HG03066 (cell line): ENCODE measurements around the gene INHBA.
A peak's percentile ranks its signal among the peaks of the same experiment; 100 is the strongest.

Experiments used
- ATAC-seq: cut with Tn5 transposase; IDR thresholded peaks from one replicate; pipeline ENCODE4 v1.9.1; 2021; ENCODE audit warnings: low read depth; ENCODE audit not compliant: unreplicated experiment

Gene INHBA

DNA sequence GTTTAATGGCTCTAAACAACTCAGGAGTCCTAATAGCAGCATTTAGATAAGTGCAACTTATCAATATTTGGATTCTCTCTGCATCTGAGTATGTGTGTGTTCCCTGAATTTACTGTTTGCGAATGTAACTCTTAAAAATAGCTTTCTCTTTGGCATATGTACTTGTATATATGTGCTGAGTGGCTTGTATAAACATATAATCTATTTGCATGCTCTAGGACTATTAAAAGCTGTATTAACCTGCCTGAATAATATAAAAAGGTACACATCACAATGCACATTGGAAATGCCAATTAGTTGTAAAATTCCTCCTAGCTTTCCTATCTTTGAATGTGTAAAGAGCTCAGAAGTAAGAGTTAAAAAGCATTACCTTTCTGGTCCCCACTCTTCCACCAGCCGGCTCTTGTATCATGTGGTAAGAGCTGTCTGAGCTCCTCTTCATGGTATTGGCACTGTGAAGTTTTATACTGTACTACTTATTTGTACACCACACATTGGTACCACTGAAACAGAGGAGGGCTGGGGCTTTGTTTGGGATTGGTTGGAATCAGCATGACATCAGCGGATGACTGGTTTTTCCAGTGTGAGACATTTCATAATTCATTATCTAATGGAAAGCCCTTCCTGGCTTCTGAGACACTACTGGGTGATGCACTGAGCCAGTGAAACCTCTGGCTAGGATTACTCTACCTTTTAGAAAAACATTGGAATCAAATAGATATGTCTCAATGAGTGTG lies at the start of gene INHBA:
Gene INHBA, minus strand, starts transcription at position 456 of the 737 bp plus-strand sequence. CDS start 2,716 bp downstream, outside the sequence.
- no peak for ATAC-seq

DNA sequence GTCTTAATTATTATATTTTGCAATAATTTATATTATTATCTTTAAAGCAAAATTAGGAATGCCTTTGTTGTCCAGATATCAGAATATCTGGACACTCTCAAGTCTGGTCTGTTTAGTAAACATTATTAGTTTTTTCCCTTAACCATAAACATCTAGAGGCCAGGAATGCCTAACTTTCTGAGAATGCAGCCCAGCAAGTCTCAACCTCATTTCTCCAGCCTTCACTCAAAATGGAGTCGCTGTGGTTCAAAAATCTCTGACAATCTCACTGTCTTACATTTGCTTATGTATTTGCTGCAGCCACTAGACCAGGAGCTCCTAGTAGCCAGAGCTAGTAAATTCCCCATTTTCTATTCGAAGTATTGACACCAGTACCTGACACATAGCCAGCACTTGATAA lies 49.7 kb upstream of the INHBA start:
- no peak for ATAC-seq

DNA sequence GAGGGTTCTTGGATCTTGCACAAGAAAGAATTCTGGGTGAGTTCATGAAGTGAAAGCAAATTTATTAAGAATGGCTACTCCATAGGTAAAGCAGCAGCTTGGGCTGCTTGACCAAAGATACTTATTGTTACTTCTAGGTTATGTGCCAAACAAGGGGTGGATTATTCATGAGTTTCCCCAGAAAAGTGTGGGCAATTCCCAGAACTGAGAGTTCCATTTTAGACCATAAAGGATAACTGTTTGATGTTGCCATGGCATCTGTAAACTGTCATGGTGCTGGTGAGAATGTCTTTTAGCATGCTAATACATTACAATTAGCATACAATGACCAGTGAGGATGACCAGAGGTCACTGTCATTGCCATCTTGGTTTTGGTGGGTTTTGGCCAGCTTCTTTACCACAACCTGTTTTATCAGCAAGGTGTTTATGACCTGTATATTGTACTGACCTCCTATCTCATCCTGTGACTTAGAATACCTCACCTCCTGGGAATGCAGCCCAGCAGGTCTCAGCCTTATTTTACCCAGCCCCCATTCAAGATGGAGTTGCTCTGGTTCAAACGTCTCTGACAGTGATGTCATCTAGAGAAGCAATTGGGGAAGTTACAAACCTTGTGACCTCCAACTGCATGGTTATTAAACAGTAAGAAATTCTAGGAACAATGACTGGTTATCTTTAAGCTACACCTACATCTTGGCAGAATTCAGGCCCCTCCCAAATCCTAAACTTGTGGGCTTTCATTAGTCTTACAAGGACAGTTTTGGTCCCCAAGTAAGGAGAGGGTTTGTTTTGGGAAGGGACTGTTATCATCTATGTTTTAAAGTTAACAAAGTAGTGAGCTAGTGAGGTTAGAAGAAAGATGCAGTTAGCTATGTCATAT lies 48.0 kb upstream of the INHBA start:
- no peak for ATAC-seq

DNA sequence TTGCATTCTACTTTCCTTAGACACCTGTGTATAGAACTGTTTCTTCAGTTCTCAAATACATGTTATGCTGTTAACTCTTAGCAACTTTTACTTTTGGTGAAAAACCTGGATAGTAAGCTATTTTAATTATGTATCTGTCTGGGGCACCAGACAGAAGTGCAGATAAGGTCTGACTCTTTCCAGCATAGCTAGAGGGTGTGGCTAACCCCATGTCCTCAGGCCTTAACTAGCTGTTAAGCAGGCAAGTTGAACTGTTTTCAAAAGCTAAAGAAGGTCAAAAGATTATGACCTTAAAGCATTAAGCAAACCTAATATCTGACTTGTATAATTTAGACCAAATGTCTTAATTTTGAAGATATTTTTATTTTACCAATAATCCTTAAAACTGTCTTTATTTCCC lies 45.1 kb upstream of the INHBA start:
- ATAC-seq = no peak

DNA sequence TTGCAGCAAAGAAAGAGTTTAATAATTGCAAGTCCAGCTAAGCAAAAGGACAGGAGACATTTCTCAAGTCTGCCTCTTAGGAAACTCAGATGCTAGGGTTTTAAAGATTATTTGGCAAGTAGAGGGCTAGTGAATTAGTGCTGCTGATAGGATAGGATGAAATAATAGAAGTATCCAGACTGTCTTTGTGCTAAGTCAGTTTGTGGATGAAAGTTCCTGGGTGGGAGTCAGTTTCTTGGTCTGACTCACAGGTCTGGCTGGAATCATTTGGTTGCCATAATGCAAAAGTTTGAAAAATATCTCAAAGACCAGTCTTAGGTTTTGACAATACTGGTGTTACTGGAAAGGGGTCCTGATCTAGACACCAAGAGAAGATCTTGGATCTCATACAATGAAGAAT lies 42.6 kb upstream of the INHBA start:
- no peak for ATAC-seq

DNA sequence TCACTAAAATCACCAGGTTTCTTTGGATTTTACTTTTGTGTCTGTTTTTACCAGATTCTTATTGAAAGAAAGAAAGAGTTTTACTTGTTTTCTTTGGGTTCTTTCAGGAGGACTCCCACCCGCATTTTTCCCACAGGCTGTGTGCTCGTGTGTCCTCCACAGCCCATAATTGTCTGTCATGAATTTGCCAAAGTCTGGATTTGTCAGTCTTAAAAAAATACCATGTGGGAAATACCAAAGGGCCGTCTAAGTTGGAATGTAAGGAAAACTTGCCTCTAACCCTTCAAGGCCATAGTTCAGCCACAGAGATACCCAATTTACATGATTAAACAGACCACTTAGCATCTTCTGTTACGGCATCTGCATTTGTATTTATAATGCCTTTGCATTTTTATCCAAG lies 41.3 kb upstream of the INHBA start:
- no peak for ATAC-seq

DNA sequence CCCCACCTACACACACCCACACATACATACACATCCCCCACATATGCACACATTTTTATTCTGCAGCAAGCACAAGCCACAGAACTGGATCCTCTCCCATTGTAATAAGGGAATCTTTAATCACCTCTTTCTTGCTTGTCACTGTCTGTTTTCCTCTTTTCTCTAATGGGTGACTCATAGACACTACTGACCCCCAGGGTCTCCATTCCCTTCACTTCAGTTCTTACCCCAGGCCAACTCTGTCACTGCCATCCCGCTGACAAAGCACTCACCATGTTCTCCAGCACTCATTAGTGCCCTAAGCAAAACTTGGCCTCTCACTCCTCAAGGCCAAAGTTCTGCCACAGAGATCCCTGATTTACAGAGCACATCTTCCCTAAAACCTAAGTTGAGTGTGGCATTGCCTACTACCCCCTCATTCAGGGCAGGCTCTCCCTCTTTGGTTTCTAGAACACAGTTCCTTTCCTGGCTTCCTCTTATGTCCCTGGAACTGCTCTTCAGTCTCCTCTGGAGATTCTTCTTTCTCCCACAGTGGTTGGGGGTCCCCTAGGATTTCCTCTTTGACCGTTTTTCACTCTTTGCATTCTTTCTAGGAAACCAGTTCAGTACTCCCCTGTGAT lies 39.6 kb upstream of the INHBA start:
- no peak for ATAC-seq

DNA sequence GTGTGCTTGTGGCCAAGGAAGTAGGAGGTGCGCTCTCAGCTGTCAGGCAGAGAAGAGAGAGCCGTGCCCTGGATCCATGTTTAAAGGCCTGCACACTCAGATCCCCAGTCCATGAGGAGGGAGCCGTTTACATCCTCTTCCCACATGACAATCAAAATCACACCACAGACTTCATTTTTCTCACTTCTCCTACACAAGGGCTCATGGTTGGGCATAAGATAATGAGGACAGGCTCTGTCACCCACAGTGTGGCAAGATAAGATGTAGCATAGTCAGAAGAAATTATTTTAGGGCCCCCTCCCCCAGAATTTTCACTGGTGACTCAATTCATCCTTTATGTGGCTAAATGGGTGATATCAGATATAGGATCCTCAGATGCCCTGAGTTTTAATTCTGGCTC lies 35.9 kb upstream of the INHBA start:
- no peak for ATAC-seq

DNA sequence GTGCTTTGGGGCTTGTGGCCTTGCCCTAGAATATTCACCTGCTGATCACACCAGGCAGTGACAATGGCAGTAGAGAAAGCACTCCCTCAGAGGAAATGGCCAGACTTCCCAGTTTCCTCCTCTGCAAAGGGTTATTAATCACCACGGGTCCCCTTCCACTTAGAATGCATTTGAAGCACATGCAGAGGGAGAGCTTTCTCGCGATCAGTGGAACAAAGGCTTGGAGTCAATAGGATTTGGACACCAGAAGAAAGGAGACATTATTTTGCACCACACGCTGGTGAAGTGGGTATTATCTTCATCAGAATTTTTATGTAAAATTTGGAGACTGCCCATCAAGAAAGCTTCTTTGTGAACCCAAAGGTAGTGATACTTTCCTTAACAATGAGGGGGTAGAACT lies 35.4 kb upstream of the INHBA start:
- ATAC-seq = no peak

DNA sequence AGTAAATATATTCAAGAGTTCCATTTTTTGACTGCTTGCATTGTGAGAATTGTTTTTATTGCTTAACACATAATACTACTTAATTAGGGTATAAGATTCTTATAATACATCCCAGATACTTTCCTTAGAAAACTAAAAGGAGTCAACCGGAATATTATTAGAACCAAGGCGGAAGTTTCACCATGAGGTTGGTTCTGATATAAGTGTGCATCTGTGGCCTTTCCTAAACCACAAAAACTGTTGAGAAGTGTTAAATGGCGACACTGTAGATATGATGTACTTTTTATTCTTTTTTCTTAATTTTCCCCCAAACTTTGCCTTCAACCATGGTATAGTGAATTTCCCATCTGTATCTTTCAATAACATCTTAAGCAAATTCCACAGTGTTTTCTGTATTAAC lies 32.3 kb upstream of the INHBA start:
- no peak for ATAC-seq

DNA sequence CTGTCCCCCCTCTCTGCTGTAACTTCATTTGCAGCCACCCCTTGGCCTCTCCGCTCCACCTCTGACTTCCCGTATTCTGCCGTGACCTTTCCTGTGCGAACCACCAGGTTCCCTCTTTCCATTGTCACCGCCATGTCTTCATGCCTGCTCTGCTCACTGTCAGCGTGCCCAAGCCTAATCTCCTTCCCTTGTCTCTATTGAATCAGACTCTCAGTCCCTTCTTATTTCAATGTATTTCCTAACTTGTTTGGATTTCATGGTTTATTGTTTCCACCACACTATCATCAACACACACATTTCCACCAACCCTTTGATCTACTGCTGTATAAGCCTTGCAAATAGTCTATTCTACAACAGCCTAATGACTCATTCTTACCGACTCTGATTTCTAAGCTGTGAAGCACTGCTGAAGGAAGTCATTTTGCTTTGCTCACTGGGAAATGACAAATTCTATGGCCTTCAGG lies 30.0 kb upstream of the INHBA start:
- no peak for ATAC-seq

DNA sequence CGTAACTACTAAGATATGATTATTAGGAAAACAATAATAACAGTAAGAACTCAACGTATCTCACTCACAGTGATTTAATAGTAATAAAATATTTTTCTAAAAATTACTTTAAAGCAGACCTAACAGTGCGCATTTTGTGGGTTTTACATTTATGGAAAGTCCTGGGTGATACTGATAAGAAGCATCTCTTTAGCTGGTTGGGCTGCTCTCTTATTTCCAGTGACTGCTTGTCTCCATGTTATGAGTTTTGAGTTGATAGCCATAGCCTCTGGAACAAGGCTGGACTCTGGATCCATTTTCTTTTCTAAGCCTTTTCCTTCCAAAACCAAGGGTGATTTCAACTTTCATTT lies 29.5 kb upstream of the INHBA start:
- ATAC-seq = no peak

DNA sequence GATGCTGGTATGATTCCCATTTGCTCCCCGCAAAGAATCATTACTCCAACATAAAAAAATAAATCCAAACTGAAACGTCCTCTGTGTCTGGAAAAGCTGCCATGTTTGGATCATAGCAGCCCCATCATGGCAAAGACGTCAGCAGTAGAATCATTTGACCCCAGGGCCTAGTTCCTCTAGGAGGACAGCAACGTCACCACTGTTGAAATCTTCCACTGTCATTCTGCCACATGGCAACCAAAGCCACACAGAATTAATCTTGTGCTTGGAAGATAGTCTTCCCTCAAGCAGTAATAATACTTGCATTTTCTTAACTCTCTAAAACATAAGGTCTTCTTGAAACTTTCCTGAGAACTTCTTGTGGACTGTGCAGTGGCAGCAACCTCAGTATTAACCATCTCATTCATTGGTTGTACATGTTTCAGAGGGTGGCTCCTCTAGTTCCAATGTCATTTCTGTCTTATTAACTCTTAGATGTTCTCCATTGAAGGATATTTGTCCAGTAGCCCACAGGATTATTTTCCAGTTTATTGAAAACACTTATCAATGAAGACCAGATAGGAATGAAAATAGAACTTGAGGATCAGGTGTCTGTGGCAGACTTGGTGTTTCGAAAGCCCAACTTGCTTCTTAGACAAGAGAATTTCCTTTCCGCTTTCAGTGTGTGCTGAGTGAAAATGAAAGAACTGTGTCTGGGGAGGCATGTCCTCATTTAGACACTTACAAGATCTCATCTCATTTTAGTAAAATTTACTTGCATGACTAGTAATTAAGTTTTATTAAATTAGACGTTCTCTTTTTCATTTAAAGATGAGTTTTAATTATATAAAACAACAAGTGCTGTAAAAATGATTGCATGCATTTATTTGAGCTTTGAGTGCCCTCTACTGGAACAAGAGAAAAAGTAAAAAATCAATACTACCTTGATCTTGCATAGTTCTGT lies 28.9 kb upstream of the INHBA start:
- peak; percentile 98 for ATAC-seq

DNA sequence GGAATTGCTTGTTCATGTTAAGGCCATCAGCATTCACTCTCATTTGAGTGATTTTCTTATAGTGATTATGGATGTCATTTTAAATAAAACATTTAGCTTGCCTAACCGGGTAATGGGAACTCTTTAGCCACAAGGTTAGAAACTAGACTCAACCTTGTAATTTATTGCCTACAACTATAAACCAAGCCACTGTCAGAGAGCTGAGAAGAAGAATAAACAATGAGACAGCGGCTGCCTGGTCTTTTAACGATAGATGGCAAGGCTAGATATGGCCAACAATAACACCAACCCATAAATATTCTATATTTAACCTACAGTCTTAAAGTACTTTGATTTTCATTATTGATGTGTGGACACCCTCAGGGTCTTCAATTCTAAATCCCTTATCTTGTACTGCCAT lies 27.8 kb upstream of the INHBA start:
- ATAC-seq = no peak

DNA sequence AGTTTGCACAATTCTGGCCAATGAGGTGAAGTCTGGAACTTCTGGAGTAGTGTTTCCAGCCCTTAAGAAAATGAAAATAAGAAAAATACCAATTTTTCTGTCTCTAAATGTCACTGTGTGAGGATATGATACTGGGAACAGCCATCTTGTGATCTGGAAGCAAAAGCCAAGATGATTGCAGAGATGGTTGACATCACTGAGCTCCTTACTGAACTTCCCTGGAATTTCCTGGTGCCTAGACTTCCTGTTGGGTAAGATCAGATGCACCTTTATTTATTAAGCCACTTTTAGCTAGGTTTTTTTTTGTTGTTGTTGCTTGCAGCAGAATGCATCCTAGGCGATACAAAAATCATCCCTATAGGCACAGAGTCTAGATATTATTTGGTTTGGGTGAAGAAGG lies 27.3 kb upstream of the INHBA start:
- no peak for ATAC-seq

DNA sequence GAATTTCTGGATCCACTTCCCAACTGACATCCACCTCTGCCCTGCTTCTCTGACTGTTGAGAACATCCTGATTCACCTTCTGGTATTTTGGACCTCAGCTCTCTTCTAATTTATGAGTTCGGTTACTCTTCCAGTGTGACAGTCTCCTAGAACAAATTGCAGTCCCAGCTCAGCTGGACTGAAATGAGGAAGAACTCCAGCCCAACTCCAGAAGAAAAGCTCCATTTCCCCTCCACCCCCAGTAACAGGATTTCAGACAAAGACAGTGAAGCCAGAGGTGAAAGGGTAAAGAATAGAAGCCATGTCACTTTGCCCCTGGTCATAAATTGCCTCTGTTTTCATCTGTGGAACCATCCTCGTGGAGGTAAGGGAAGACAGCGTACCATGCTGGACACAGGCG lies 26.2 kb upstream of the INHBA start:
- ATAC-seq = no peak

DNA sequence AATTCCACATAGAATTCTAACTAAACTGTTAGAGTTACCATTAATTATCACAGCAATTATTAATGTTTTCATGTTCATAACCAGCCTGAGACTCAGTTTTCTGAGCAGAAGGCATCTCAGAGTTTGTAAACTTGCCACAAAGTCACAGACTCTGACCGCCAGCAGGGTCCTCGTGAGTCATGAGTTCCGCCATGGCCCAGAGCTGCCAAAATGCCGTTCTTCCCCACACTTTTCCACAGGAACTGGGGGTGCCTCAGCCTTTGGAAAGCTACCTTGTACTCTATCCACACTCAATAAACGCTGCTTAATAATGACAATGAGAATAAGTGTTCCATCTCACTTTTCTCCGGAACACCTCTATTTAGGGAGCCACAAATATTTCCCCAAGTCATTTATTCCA lies 22.1 kb upstream of the INHBA start:
- no peak for ATAC-seq

DNA sequence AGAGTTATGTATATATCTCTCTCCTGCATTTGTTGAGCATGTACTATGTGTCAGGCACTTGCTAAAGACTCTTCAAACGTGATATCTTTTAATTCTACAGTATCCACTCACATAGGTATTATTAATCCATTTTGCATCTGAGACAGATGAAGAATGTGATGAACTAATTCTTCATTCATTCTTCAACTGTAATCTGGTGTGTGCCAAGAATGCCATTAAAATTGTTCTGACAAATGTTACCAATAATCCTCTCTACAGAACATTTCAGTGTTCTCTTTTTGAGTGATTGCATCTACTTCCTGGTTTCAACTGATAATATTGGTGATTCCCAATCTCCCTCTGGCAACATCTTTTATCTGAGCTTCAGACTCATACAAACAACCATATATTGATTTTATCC lies 18.0 kb upstream of the INHBA start:
- ATAC-seq = no peak

DNA sequence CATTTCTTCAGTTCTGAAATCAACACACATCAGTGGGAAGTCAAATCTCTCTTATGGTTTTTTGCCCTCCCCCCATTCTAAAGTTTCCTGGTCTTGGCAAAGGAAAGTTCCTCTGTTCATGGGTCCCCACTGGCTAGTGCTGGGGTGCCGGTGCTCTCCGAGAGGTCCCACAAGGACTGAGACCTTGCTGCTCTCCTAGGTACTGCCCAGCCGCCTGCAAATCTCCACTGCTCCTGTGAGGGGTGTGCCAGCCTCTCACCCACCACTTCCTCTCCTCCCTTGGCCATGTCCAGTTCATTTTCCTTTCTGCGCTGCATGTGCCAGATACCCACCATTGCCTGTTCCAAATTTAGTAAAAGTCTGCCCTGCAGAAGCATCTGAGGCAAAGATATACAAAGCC lies 17.2 kb upstream of the INHBA start:
- no peak for ATAC-seq

DNA sequence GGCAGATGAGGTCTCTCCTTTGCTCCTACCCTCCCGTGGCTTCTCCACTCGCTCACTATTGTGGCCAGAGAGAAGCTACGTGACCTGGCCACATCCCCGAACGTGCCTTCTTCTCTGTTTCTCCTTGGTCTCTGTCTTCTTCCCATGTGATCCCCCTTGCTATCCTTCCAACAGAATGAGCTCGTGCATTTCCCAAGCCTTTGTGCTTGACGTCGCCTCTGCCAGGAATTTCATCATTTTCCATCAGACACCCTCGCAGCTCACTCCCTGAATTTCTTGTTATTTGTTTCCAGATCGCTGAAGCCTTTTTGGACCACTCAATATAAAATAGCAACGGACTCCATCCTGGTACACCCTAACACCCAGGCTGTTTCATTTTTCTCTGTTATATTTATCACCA lies 13.8 kb upstream of the INHBA start:
- ATAC-seq = no peak
